ENCODE measurements around the gene METRNL. TPM values are rescaled to one million over a fixed set of nuclear protein-coding genes. Genes with fewer than 3 reads are reported as not detected.

The METRNL gene
- total RNA-seq, 2 experiments from 2014 or later: 23.3 to 24.1 TPM

DNA sequence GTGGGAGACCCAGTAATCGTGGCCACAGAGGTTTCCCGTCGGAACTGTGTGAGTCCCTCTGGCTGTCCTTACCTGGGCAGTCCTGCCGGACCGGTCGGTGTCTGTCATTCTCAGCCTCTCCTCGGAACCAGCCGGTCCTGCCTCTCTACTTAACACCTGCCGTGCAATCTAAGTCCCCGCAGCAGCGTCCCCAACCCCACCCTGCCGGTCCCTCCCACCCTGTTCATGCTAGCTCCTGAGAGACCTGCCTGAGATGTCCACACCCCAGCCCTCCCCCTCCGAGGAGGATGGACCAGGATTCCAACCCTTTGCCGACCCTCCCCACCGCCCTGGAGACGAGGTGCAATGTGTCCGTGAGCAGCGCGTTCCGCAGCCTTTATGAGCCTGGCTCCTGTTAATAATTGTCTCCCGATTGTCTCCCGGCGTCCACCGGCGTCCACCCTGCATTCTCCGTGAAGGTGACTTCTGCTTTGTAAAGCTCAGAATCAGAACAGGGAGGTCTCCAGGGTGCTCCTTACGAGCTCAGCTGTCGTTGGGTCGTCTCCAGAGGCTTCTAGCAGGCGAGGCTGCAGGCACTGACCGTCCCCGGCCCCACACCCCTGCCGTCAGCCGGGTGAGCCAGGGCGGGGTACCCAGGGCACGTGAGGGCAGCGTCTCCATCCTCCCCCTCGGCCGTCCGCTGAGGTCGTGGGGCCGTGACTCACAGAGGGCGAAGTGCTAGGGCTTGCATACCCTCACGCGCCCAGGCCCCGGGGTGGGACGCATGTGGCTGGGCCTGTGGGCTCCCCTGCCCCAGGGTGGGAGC, 10.1 kb downstream of the METRNL start:
- CTCF ChIA-PET: no interaction called here
- no peaks in the 10 kb centered on the region for H3K9me3 Mint-ChIP-seq
- TF ChIP-seq, protein P1, sequence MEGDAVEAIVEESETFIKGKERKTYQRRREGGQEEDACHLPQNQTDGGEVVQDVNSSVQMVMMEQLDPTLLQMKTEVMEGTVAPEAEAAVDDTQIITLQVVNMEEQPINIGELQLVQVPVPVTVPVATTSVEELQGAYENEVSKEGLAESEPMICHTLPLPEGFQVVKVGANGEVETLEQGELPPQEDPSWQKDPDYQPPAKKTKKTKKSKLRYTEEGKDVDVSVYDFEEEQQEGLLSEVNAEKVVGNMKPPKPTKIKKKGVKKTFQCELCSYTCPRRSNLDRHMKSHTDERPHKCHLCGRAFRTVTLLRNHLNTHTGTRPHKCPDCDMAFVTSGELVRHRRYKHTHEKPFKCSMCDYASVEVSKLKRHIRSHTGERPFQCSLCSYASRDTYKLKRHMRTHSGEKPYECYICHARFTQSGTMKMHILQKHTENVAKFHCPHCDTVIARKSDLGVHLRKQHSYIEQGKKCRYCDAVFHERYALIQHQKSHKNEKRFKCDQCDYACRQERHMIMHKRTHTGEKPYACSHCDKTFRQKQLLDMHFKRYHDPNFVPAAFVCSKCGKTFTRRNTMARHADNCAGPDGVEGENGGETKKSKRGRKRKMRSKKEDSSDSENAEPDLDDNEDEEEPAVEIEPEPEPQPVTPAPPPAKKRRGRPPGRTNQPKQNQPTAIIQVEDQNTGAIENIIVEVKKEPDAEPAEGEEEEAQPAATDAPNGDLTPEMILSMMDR (IDR thresholded peaks at IDR 0.05): no peak
- ATAC-seq: no peak
- intact Hi-C loops (cut with micrococcal nuclease): no loop called here
- no peaks in the 10 kb centered on the region for H3K27me3 Mint-ChIP-seq
- POLR2A ChIA-PET: no interaction called here
- no peak for DNase-seq
- H3K4me3 Mint-ChIP-seq: no peak overlapping the region
- H3K4me1 Mint-ChIP-seq (ENCODE audit: low read depth): peaks cover 7% of the 10 kb centered on the region
- H3K36me3 Mint-ChIP-seq (ENCODE audit: low read depth): peaks cover 8% of the 10 kb centered on the region
- H3K27ac Mint-ChIP-seq: no peak overlapping the region

DNA sequence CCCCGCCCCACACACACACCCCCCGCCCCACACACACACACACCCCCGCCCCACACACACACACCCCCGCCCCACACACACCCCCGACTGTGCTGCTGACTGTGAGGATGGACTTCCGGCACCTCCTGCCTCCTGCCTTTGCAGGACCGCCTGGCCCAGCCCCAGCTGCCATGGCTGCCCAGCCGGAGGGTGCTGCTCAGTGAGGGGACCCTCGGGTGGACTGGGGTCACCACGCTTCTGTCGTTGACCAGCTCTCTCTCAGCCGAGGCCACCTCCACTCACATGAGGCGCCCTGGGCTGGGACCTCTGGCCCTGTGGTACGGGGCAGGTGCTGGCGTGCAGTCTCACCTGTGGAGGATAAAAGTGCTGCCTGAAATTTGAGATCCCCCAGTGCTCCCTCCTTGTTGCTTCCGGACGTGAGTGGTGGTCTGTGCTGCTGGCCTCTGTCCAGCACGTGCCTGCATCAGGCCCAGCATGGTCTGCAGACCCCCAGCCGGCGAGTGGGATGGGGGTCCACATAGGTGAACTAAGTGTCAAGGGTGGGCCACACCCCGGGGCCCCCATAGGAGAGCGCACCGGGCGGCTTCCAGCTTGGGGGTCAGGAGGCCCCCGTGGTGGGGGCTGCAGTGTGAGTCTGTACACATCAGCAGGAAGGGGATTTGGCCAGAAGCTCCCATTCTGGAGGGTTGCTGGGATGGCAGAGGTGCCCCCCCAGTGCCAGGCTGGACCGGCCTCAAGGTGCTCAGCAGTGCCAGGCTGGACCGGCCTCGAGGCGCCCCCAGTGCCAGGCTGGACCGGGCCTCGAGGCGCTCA, 11.2 kb downstream of the METRNL start:
- no peaks in the 10 kb centered on the region for H3K27me3 Mint-ChIP-seq
- H3K36me3 Mint-ChIP-seq (ENCODE audit: low read depth): peaks cover 6% of the 10 kb centered on the region
- no peak for DNase-seq
- no peaks in the 10 kb centered on the region for H3K4me1 Mint-ChIP-seq (ENCODE audit: low read depth)
- H3K27ac Mint-ChIP-seq: no peak overlapping the region
- ATAC-seq: no peak
- H3K9me3 Mint-ChIP-seq: no peaks in the 10 kb centered on the region
- POLR2A ChIA-PET: no interaction called here
- CTCF ChIA-PET: no interaction called here
- TF ChIP-seq, protein P1 (IDR thresholded peaks at IDR 0.05): no peak
- no peak overlapping the region for H3K4me3 Mint-ChIP-seq
- intact Hi-C loops (cut with micrococcal nuclease): no loop called here

DNA sequence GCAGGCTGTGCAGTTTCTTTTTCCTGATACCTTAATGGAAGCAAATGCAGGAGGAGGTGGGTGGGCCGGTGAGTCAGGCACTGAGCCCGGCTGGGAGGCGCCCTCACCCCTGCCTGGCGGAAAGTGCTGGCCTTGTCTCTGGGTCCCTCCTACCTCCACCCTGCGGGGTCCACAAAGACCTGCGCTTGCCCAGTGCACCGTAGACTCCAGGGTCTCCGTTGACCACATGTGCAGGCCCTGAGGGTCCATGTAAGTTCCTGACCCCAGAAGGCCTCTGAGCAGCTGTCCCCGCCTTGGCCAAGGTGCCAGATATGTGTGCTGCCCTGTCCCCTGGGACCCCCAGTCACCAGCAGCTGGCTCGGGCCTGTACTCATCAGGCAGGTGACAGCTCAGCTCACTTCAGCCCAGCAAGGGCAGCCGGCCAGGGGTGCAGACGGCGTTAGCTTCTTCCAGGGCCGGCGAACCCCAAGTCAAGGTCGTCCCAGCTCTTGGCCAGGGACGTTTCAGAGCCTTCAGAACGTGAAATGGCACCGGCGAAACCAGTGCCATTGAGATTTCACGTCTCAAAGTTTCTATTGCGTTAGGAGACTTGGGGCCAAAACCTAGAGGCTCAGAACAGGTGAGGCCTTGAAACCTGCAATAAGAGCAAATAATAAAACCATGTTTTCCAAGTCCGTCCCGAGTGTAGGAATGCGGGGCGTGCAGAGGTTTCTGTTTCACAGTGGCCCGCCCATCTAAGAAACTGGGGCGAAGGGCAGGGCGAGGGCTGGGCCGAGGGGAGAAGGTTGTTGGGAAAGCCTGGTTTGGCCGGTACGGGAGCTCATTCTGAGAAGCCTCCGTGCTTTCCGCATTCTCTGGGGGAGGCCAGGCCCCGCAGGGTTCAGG, 12.1 kb downstream of the METRNL start:
- DNase-seq (no peak), ATAC-seq (no peak)
- Mint-ChIP-seq H3K27me3 (no peaks in the 10 kb centered on the region), H3K27ac (no peak overlapping the region), H3K36me3 (ENCODE audit: low read depth) (peaks cover 2% of the 10 kb centered on the region), H3K9me3 (no peaks in the 10 kb centered on the region), H3K4me1 (ENCODE audit: low read depth) (no peaks in the 10 kb centered on the region), H3K4me3 (no peak overlapping the region)
- TF ChIP-seq, protein P1 (IDR thresholded peaks at IDR 0.05): no peak
- ChIA-PET POLR2A (interaction anchor here (1.1 kb wide), 1 partner anchor 34 kb away, joined by 3 read pairs; no protein-coding TSS in a partner anchor), CTCF (no interaction called here)
- intact Hi-C loops (cut with micrococcal nuclease): no loop called here

DNA sequence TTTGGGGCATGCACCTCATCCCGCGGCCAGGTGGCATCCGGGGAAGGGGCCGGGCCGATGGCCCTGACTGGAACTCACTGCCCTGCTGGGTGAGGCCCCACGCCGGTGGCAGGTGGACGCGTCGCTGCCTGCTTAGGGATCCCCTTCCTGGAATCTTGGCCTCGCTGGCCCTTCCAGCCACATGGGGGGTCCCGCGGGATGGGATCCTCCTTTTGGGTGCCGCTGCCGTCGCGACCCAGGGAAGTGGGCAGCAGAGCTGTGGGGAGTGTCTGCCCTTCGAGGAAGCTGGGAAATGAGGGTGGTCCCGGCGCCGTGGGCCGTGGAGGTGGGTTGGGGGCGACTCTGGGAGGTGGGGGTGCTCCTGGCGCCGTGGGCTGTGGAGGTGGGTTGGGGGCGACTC, 12.8 kb downstream of the METRNL start:
- ChIA-PET CTCF (no interaction called here), POLR2A (interaction anchor here (1.1 kb wide), 1 partner anchor 33 kb away, joined by 3 read pairs; no protein-coding TSS in a partner anchor)
- Mint-ChIP-seq H3K4me1 (ENCODE audit: low read depth) (no peaks in the 10 kb centered on the region), H3K36me3 (ENCODE audit: low read depth) (peaks cover 2% of the 10 kb centered on the region), H3K27ac (no peak overlapping the region), H3K27me3 (no peaks in the 10 kb centered on the region), H3K9me3 (no peaks in the 10 kb centered on the region), H3K4me3 (no peak overlapping the region)
- DNase-seq (no peak), ATAC-seq (no peak)
- TF ChIP-seq, protein P1 (IDR thresholded peaks at IDR 0.05): no peak
- intact Hi-C loops (cut with micrococcal nuclease): no loop called here

Measured in activated CD8-positive, alpha-beta T cell treated with anti-CD3 and anti-CD28 coated beads for 36 hours (primary cell).